GM12875 (cell line): Measurements from ENCODE around the gene TOM1L2.

Experiments
- H3K4me3 ChIP-seq: one replicate; pipeline ENCODE4 v1.5.1; 2011; ENCODE audit warnings: low read depth, low read length, control low read depth
- CTCF ChIP-seq: IDR thresholded peaks from 2 replicates; pipeline ENCODE4 v1.5.1; 2011; ENCODE audit warnings: low read depth, mild to moderate bottlenecking, control low read depth, inconsistent platforms, low read length, moderate library complexity, borderline replicate concordance; ENCODE audit not compliant: insufficient read depth

TOM1L2 gene

GRCh38 chr17:17933775-17934174, 38.4 kb downstream of the TOM1L2 start:
- H3K4me3 ChIP-seq: no peak overlapping the region
- no peak for TF ChIP-seq CTCF

GRCh38 chr17:17931159-17931558, 41.0 kb downstream of the TOM1L2 start:
- no peak overlapping the region for H3K4me3 ChIP-seq
- no peak for TF ChIP-seq CTCF

- H3K4me3 ChIP-seq: no peak overlapping the region
- TF ChIP-seq CTCF: no peak
Measured at GRCh38 chr17:17930674-17931073, 41.5 kb downstream of the TOM1L2 start.

- no peak for TF ChIP-seq CTCF
- H3K4me3 ChIP-seq: no peak overlapping the region
Measured at GRCh38 chr17:17929655-17930380, 42.4 kb downstream of the TOM1L2 start.

GRCh38 chr17:17928398-17929287, 43.6 kb downstream of the TOM1L2 start:
- no peak for TF ChIP-seq CTCF
- H3K4me3 ChIP-seq: no peak overlapping the region

GRCh38 chr17:17926840-17927449, 45.3 kb downstream of the TOM1L2 start:
- no peak for TF ChIP-seq CTCF
- H3K4me3 ChIP-seq: no peak overlapping the region
